CD4-positive, alpha-beta memory T cell (primary cell): ENCODE data around the gene HPSE2. TPM values are rescaled to one million over a fixed set of nuclear protein-coding genes. Genes with fewer than 3 reads are reported as not detected.

Experiments
- CTCF ChIA-PET: fragments of 350-600 bp; sonication (Branson Sonifier 250); formaldehyde crosslinking; loops from one replicate; lab custom pipeline; 2021; ENCODE audit warnings: inconsistent platforms; ENCODE audit not compliant: partially characterized antibody; lab: Charles Lee
- POLR2A ChIA-PET: fragments of 350-600 bp; sonication (Branson Sonifier 250); formaldehyde crosslinking; loops from one replicate; lab custom pipeline; 2021; ENCODE audit not compliant: partially characterized antibody; lab: Charles Lee
- DNase-seq, 5 donors: peaks; one replicate each; pipeline versions ENCODE4 v3.0.0 to v3.0.0-alpha.2; 2020 to 2022; ENCODE audit warnings: mixed read lengths in 1 of 5
- H3K27ac ChIP-seq: one replicate; pipeline ENCODE4 v1.7.0; 2013; ENCODE audit warnings: low read depth, low read length
- H3K27me3 ChIP-seq: 2 replicates; pipeline ENCODE4 v1.7.0; 2013; ENCODE audit warnings: mild to moderate bottlenecking, low read length, moderate library complexity; ENCODE audit not compliant: insufficient read depth
- H3K36me3 ChIP-seq: 2 replicates; pipeline ENCODE4 v1.7.0; 2013; ENCODE audit warnings: mild to moderate bottlenecking, low read length, moderate library complexity; ENCODE audit not compliant: insufficient read depth
- H3K4me1 ChIP-seq: 2 replicates; pipeline ENCODE4 v1.7.0; 2013; ENCODE audit warnings: mild to moderate bottlenecking, low read length, moderate library complexity; ENCODE audit not compliant: insufficient read depth
- H3K4me3 ChIP-seq, 2 donors: one replicate each; pipeline ENCODE4 v1.7.0; 2013; ENCODE audit warnings: low read length in 2 of 2, mild to moderate bottlenecking in 1 of 2
- H3K9me3 ChIP-seq, 2 donors: one replicate each; pipeline ENCODE4 v1.7.0; 2013; ENCODE audit warnings: low read length in 2 of 2, control low read depth in 1 of 2; ENCODE audit not compliant: control insufficient read depth in 1 of 2
- H3K27ac Mint-ChIP-seq, 7 donors: one replicate each; pipeline ENCODE4 v1.8.0; 2020 to 2021; ENCODE audit warnings: mixed read lengths in 7 of 7, mild to moderate bottlenecking in 6 of 7, inconsistent platforms in 3 of 7, moderate library complexity in 3 of 7
- H3K27me3 Mint-ChIP-seq, 2 donors: one replicate each; pipeline ENCODE4 v1.8.0; 2020 to 2021; ENCODE audit warnings: mixed read lengths in 2 of 2
- H3K36me3 Mint-ChIP-seq, 2 donors: one replicate each; pipeline ENCODE4 v1.8.0; 2020 to 2021; ENCODE audit warnings: mixed read lengths in 2 of 2, inconsistent platforms in 1 of 2, mild to moderate bottlenecking in 1 of 2
- H3K4me1 Mint-ChIP-seq, 4 donors: one replicate each; pipeline ENCODE4 v1.8.0; 2020 to 2021; ENCODE audit warnings: mixed read lengths in 4 of 4, mild to moderate bottlenecking in 1 of 4
- H3K4me3 Mint-ChIP-seq, 8 donors: one replicate each; pipeline ENCODE4 v1.8.0; 2020 to 2021; ENCODE audit warnings: mixed read lengths in 8 of 8, mild to moderate bottlenecking in 7 of 8, moderate library complexity in 6 of 8, inconsistent platforms in 3 of 8
- H3K9me3 Mint-ChIP-seq, 8 donors: one replicate each; pipeline ENCODE4 v1.8.0; 2020 to 2021; ENCODE audit warnings: mixed read lengths in 8 of 8, mild to moderate bottlenecking in 5 of 8, inconsistent platforms in 3 of 8, moderate library complexity in 1 of 8
- intact Hi-C: fragments of 100-400 bp; cut with micrococcal nuclease; formaldehyde crosslinking; loops from one replicate; pipeline ENCODE4 v1.15.1; 2023
- polyA plus RNA-seq, 2 donors: library from polyadenylated mRNA; unstranded; fragments of 300-500 nt; fragmentation: Illumina TruSeq; gene quantifications; one replicate each; pipeline ENCODE4 v1.2.3, GENCODE V29; 2021
- total RNA-seq, 2 experiments: library from RNA; stranded (reverse); gene quantifications; one replicate each; pipeline ENCODE4 v1.2.3, GENCODE V29; 2021

The HPSE2 gene
- total and polyA plus RNA-seq, 4 experiments from 2014 or later = 0.09 to 0.12 TPM; not detected in 2

DNA sequence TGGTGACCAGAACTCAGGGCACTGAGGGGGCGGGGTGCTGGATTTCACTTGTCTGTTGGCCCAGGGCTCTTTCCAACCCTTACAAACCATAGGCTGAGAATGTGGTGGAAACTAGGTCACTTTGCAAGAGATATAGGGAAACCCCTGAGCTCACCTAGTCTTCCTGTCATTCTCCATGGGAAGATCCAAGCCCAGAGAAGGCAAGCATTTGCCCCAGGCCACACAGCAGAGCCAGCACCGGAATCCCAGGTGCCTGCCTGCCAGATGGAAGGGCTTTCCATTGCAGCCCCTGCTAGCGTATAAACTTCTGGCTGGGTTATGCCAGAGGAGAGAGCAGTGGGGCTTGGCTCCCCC is 821.1 kb downstream of the HPSE2 start:
- H3K36me3 ChIP-seq = peaks cover 7% of the 10 kb centered on the region
- peaks cover 8 to 32% of the 10 kb centered on the region in 2 donors for H3K36me3 Mint-ChIP-seq
- H3K4me3 ChIP-seq = peak overlapping the region; percentile 39 to 47
- no peaks in the 10 kb centered on the region for H3K27me3 ChIP-seq
- H3K4me3 Mint-ChIP-seq = peak overlapping the region; percentile 89 to 98 (median 94)
- ChIA-PET CTCF (interaction anchor here (2.7 kb wide), 1 partner anchor 11 kb away, joined by 10 read pairs; no protein-coding TSS in a partner anchor), POLR2A (interaction anchor here (2.0 kb wide), 1 partner anchor 11 kb away, joined by 9 read pairs; no protein-coding TSS in a partner anchor)
- H3K9me3 ChIP-seq = no peaks in the 10 kb centered on the region
- H3K27ac ChIP-seq = peak overlapping the region; percentile 47
- H3K27ac Mint-ChIP-seq = peak overlapping the region; percentile 86 to 97 (median 92)
- H3K27me3 Mint-ChIP-seq = no peaks in the 10 kb centered on the region
- intact Hi-C loops = no loop called here
- peaks cover 12 to 26% (median 19%) of the 10 kb centered on the region in 4 donors for H3K4me1 Mint-ChIP-seq
- no peak for DNase-seq
- peaks cover 16% of the 10 kb centered on the region for H3K4me1 ChIP-seq
- H3K9me3 Mint-ChIP-seq = no peaks in the 10 kb centered on the region

DNA sequence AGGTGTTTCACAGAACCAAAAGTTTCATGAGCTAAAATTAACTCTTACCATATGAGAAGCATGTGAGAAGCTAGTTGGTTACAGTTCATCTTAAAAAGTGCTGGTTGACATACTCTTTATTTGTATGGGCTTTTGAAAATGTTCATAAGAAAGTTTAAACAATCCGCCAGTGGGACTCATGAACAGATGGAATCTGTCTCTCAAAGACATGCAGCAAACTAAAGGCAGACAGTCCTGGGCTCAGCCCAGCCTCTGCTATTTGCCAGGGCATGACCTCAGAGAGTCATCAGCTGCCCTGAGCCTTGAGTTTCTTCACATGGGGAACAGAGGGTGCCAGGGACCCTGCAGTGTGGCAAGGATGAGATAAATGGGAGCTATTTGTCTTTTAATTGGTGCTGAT is 823.9 kb downstream of the HPSE2 start:
- CTCF ChIA-PET = interaction anchor here (0.9 kb wide), 1 partner anchor 55 kb away, joined by 3 read pairs; no protein-coding TSS in a partner anchor

DNA sequence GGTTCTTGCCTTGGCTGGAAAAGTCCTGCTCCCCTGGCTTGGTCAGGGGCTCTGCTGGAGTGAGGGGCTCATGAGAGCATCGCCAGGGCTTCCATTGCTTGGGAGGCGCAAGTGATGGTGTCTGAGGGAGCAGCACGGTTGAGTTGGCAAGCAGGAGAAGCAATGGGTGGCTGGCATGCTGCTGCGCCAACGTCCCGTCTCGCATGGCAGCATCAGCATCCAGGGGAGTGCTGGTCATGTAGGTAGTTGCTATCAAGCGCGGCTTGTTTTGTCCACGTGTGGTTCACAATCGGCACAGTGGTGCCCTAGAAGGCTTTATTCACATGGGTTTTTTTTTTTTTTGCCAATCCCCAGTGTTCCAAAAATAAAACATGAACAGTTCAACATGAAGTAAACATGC is 824.5 kb downstream of the HPSE2 start:
- H3K9me3 Mint-ChIP-seq = no peaks in the 10 kb centered on the region
- intact Hi-C loops = no loop called here
- no peaks in the 10 kb centered on the region for H3K9me3 ChIP-seq
- H3K4me1 ChIP-seq = peaks cover 16% of the 10 kb centered on the region
- H3K27ac Mint-ChIP-seq = no peak overlapping the region
- DNase-seq = no peak
- peaks cover 13 to 26% (median 19%) of the 10 kb centered on the region in 4 donors for H3K4me1 Mint-ChIP-seq
- H3K4me3 ChIP-seq = no peak overlapping the region
- H3K27me3 ChIP-seq = no peaks in the 10 kb centered on the region
- ChIA-PET CTCF (no interaction called here), POLR2A (no interaction called here)
- H3K27ac ChIP-seq = no peak overlapping the region
- peaks cover 1 to 3% of the 10 kb centered on the region in 2 donors for H3K36me3 Mint-ChIP-seq
- no peaks in the 10 kb centered on the region for H3K27me3 Mint-ChIP-seq
- no peak overlapping the region for H3K4me3 Mint-ChIP-seq
- H3K36me3 ChIP-seq = no peaks in the 10 kb centered on the region

More for the DNA sequence above, 823.9 kb downstream of the HPSE2 start:
- Histone ChIP-seq H3K9me3 (no peaks in the 10 kb centered on the region), H3K36me3 (no peaks in the 10 kb centered on the region), H3K4me1 (peaks cover 16% of the 10 kb centered on the region), H3K4me3 (no peak overlapping the region), H3K27ac (no peak overlapping the region), H3K27me3 (no peaks in the 10 kb centered on the region)
- Mint-ChIP-seq H3K27me3 (no peaks in the 10 kb centered on the region), H3K36me3 (peaks cover 4 to 9% of the 10 kb centered on the region in 2 donors), H3K4me1 (peaks cover 13 to 26% (median 19%) of the 10 kb centered on the region in 4 donors), H3K4me3 (no peak overlapping the region), H3K27ac (peak overlapping the region in 1 of 7 donors; percentile 10), H3K9me3 (no peaks in the 10 kb centered on the region)
- DNase-seq = no peak
- POLR2A ChIA-PET = no interaction called here
- intact Hi-C loops = no loop called here

- no peak for DNase-seq
- no peak overlapping the region for H3K27ac ChIP-seq
- H3K4me3 Mint-ChIP-seq = no peak overlapping the region
- H3K4me1 Mint-ChIP-seq = peaks cover 13 to 26% (median 17%) of the 10 kb centered on the region in 4 donors
- no peak overlapping the region for H3K4me3 ChIP-seq
- no peaks in the 10 kb centered on the region for H3K27me3 Mint-ChIP-seq
- H3K9me3 Mint-ChIP-seq = no peaks in the 10 kb centered on the region
- H3K27me3 ChIP-seq = no peaks in the 10 kb centered on the region
- ChIA-PET POLR2A (no interaction called here), CTCF (interaction anchor here (2.6 kb wide), 1 partner anchor 15 kb away, joined by 14 read pairs; no protein-coding TSS in a partner anchor)
- peaks cover 16% of the 10 kb centered on the region for H3K4me1 ChIP-seq
- no peaks in the 10 kb centered on the region for H3K36me3 Mint-ChIP-seq
- no peak overlapping the region for H3K27ac Mint-ChIP-seq
- H3K9me3 ChIP-seq = no peaks in the 10 kb centered on the region
- intact Hi-C loops = no loop called here
- no peaks in the 10 kb centered on the region for H3K36me3 ChIP-seq
These were observed 824.9 kb downstream of the HPSE2 start for GRCh38 chr10:98410759-98411158.

GRCh38 chr10:98410135-98410743 is 825.4 kb downstream of the HPSE2 start:
- intact Hi-C loops = no loop called here
- POLR2A ChIA-PET = no interaction called here
- H3K27me3 ChIP-seq = no peaks in the 10 kb centered on the region
- no peak overlapping the region for H3K27ac ChIP-seq
- Mint-ChIP-seq H3K27ac (no peak overlapping the region), H3K4me3 (no peak overlapping the region), H3K9me3 (no peaks in the 10 kb centered on the region), H3K27me3 (no peaks in the 10 kb centered on the region), H3K4me1 (peaks cover 12 to 21% (median 15%) of the 10 kb centered on the region in 4 donors), H3K36me3 (no peaks in the 10 kb centered on the region)
- H3K4me3 ChIP-seq = no peak overlapping the region
- peaks cover 13% of the 10 kb centered on the region for H3K4me1 ChIP-seq
- no peaks in the 10 kb centered on the region for H3K36me3 ChIP-seq
- CTCF ChIA-PET = interaction anchor here (2.6 kb wide), 1 partner anchor 15 kb away, joined by 14 read pairs; no protein-coding TSS in a partner anchor
- H3K9me3 ChIP-seq = no peaks in the 10 kb centered on the region
- no peak for DNase-seq

- no peaks in the 10 kb centered on the region for H3K27me3 ChIP-seq
- Mint-ChIP-seq H3K4me1 (peaks cover 1 to 9% (median 3%) of the 10 kb centered on the region in 4 donors), H3K27ac (no peak overlapping the region), H3K9me3 (no peaks in the 10 kb centered on the region), H3K36me3 (peaks cover 0 to 4% of the 10 kb centered on the region in 2 donors), H3K4me3 (no peak overlapping the region), H3K27me3 (peaks cover 0 to 1% of the 10 kb centered on the region in 2 donors)
- no peak overlapping the region for H3K4me3 ChIP-seq
- no peak overlapping the region for H3K27ac ChIP-seq
- no peaks in the 10 kb centered on the region for H3K9me3 ChIP-seq
- H3K4me1 ChIP-seq = no peaks in the 10 kb centered on the region
- intact Hi-C loops = no loop called here
- no peak for DNase-seq
- no peaks in the 10 kb centered on the region for H3K36me3 ChIP-seq
- POLR2A ChIA-PET = no interaction called here
- CTCF ChIA-PET = interaction anchor here (2.6 kb wide), 1 partner anchor 17 kb away, joined by 14 read pairs; no protein-coding TSS in a partner anchor
These were observed 826.9 kb downstream of the HPSE2 start for GRCh38 chr10:98408799-98409198.

DNA sequence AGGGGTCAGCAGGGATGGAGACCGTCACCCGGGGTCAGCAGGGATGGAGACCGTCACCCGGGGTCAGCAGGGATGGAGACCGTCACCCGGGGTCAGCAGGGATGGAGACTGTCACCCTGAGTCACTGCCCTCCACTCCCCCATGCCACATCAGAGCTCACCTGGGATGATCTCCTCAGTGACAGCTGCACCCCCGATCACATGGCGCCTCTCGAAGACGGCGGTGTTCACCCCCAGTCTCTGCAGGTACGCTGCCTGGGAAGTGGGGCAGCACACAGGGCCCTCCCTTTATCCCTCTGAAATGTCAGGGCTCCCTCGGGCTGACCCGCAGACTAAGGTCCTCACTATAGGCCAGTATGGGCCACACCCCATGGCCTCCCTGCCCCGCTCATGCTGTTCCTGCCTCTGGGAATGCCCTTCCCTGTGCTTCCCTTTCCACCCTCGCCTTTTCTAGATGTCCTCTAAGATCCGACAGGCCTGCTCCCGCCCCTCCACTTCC is 827.9 kb downstream of the HPSE2 start:
- POLR2A ChIA-PET = no interaction called here
- H3K36me3 Mint-ChIP-seq = peaks cover 4 to 12% of the 10 kb centered on the region in 2 donors

More for the DNA sequence above, 827.9 kb downstream of the HPSE2 start:
- H3K27ac Mint-ChIP-seq = peak overlapping the region in 1 of 7 donors; percentile 60
- no peak overlapping the region for H3K4me3 Mint-ChIP-seq
- Histone ChIP-seq H3K36me3 (no peaks in the 10 kb centered on the region), H3K4me1 (no peaks in the 10 kb centered on the region), H3K4me3 (no peak overlapping the region), H3K27me3 (no peaks in the 10 kb centered on the region), H3K9me3 (no peaks in the 10 kb centered on the region), H3K27ac (no peak overlapping the region)
- no peak for DNase-seq
- intact Hi-C loops = no loop called here
- CTCF ChIA-PET = interaction anchor here (2.6 kb wide), 1 partner anchor 18 kb away, joined by 14 read pairs; no protein-coding TSS in a partner anchor
- H3K27me3 Mint-ChIP-seq = peaks cover 0 to 1% of the 10 kb centered on the region in 2 donors
- H3K4me1 Mint-ChIP-seq = peaks cover 0 to 9% (median 1%) of the 10 kb centered on the region in 4 donors
- H3K9me3 Mint-ChIP-seq = no peaks in the 10 kb centered on the region
